ENCODE results near the gene NLGN1.

Gene NLGN1

DNA sequence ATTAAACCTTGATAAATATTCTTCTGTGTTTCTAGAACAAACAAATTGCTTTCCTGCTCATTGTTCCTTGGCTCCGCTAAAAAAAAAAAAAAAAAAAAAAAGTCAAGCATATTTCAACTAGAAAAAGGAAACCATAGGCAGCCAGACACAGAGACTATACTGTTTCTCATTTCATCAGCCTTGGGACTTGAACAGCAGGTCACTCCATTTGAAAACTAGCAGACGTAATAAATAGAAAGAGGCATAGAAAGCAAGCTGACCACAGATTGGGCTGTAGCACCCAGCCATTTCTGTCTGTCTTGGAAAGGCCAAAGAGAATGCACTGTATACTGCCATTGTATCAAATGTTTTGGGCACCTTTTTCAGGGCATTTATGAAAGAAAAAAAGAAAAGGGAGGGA is 697.1 kb downstream of the NLGN1 start:
- DNase-seq (ENCODE audit: low read depth in 2 of 2): no peak

DNA sequence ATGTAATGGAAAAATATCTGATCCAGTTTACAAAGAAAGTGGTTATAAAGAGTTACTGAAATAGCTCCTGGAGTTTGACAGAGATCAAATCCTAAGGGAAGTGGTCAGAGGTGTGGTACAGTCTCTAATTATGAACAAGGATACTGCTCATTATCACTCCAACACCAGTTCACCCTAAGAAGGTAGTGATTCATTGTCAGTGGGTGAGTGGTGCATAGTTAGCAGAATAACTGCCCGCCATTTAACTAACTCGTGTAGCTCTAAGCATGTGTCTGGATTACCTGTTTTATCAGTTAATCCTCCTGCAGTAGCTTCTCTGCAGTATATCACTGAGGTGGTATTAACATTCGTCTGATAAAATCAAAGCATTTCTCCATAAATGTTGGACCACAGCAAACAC is 700.1 kb downstream of the NLGN1 start:
- no peak for DNase-seq (ENCODE audit: low read depth in 2 of 2)

DNA sequence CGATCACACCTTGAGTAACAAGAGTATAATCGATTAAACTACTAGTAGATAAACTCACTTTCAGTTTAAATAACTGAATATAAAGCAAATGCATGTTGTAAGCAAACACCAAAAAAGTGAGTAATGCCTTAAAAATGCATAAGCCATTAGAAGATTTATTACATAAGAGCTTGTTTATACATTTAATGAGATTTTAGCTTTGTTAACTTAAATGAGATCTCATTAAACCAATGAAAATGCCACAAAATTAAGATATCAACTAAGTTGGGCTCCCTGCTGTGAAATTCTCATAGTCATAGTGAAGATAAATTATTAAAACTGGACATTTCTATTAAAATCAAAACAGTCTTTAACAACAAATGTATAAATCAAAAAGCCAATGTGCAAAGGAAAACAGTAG is 701.2 kb downstream of the NLGN1 start:
- DNase-seq (ENCODE audit: low read depth in 2 of 2): no peak

DNA sequence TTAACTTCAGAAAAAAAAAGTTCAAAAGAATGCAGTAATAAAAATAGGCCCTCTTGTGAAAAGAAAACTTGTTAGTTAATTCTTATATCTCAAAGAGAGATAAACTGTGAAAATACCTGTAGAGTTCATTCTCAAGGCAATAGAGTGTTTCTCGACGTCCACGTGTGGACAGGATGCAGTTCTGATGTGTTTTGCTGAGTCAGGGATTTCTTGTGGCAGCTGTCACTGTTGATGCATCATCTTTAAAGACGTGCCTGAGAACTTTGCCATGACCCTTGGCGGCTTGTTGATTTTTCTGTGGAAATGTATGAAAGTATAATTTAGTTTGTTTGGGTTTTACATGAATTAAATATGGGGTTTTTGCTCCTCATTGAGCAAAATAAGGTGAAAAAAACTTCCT is 702.2 kb downstream of the NLGN1 start:
- DNase-seq (ENCODE audit: low read depth in 2 of 2): no peak

DNA sequence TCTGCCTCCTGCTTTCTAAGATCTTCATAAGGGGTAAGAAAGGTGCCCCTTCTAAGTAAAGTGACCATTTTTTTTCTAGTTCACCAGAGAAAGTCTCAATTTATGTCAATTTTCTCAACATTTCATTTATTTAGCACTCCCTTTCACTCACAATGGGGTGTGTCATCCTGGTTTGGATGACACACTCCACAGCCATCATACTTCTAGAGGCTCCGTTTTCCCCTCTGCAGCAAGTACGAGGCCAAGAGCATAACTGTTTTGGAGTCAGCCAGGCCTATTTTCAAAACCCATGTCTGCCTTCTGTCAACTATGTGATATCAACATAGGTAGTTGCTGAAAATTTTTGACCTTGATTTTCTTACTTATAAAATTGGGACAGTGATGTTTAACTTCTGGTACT is 703.2 kb downstream of the NLGN1 start:
- no peak for DNase-seq (ENCODE audit: low read depth in 2 of 2)

DNA sequence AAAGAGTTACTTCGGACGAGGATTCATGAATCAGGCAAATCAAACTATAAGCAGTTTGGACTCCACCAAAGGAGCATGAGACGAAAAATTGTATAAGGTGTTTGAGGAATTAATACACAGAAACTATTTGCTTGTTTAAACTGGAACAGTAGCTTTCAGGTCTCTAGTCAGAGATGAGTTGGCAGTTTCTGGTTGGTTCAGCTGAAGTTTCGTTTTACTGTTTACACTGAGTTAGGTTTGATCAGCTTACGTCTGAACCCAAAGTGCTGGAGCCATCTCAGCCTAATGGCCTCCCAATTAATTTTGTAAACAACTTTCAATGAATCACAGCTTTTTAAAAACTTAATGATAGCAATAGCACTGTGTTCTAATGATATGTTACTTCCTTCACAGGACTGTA is 703.7 kb downstream of the NLGN1 start:
- no peak for DNase-seq (ENCODE audit: low read depth in 2 of 2)

DNA sequence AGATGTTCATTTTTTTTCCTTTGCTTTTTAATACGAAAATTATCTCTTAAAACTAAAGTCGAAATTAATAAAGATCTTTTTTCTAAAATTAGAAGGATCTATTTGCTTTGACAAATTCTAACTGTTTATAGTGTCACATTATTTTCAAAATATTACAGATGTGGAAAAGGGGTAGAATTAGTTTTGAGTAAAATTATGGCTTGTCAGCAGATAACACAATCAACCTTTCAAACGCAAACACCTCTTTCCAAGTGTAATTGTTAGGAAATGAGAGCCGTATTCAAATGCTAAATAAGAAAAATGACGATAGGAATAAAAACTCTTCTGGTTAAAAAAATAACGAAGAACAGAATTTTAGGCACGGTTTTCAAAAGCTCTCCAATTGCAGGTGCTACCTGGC is 704.7 kb downstream of the NLGN1 start:
- no peak for DNase-seq (ENCODE audit: low read depth in 2 of 2)

DNA sequence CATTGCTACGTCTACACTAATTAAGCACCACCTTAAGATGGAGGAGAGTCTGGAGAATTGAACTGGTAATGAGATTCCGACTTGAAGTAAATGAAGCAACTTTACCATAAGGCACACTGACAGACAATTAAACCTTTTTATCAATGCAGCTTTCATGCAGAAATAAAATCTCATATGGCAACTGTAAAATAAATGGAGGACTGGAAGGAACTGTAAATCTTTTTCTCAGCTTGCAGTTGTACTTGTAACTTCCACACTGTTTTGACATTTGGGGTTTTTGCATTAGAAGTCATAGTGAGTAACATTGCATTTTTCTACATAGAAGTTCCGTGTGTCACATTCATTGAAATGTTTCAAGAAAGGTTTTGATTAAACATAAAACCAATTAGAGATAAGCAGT is 705.3 kb downstream of the NLGN1 start:
- DNase-seq (ENCODE audit: low read depth in 2 of 2): no peak

DNA sequence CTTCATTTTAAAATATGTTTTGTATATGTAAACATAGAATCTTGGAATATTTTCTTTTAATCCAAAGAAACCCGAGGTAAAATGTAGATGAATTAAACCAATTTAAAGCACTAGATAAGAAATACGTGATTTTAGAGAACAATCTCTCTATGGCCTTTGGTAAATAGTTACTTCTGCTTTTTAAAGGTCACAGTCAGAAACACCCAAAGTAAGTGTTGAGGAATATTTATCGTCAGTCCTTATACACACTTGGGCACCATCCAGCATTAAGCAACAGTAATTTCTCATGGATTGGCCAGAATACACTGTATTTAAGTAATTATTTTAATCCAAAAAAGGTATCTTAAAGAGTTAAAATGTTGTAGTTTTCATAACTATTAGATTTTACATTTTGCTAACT is 713.2 kb downstream of the NLGN1 start:
- DNase-seq (ENCODE audit: low read depth in 2 of 2): no peak

DNA sequence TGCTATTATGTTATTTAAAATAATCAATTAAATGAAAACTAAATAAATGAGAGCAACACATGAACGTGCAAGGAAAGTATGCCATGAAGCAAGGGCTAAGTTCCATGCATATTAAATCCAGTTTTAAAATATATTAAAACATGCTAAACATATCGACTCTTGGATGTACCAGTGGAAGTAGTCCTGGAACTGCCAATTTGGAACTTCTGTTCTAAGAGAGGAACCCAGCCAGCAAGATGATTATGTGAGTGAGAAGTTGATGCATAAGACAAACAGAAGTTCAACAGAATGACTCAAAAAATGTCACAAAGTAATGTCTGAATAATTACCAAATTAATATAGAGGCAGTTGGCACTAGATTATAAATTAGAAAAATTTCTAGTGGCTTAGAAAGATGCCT is 714.2 kb downstream of the NLGN1 start:
- DNase-seq (ENCODE audit: low read depth in 2 of 2): no peak

DNA sequence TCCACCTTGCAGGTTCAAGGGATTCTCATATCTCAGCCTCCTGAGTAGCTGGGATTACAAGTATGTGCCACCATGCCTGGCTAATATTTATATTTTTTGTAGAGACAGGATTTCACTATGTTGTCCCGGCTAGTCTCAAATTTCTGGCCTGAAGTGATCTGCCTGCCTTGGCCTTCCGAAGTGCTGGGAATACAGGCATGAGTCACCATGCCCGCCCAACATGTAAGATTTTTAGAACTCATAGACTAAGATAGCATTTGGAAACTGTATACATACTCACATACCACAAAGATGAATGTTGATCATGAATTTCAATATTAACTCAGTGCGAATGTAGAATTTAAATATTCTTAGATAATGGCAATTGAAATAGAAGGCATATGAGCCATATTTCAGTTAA is 718.9 kb downstream of the NLGN1 start:
- no peak for DNase-seq (ENCODE audit: low read depth in 2 of 2)

DNA sequence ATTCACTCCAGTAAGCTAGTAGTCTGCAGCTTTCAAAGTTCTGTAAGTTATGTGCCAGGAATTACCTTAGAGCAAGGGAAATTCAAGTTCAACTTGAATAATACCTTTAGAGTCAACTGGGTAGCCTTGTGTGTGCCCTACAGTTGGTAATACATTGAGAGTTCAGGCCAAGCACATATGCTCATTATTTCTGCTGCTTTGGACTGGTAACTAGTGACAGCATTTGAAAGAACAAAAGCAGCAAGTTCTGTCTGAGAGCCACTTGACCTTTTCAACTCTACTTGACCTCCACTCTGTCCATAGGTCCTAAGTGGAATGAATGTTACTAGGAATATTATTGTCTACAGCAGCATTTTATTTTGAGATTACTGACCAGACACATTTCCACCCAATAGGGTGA is 723.5 kb downstream of the NLGN1 start:
- no peak for DNase-seq (ENCODE audit: low read depth in 2 of 2)

DNA sequence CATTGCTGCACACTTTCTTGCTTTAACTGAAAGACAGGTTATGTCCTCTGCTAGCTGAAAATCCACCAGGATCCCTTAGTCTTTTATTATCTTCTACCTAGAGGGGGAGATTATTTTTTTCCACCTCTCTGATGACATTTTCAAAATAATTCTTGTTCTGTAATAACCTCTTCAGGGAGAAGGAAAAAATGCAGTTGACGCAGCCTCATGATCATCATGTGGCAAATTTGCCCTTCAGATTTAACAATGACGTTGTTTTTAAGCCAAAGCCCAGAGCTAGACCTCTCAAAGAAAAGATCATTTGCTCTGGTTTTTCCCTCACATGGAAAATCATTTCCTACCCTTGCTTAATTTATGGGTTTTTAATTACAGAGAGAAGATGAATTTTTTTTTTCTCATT is 724.9 kb downstream of the NLGN1 start:
- no peak for DNase-seq (ENCODE audit: low read depth in 2 of 2)

DNA sequence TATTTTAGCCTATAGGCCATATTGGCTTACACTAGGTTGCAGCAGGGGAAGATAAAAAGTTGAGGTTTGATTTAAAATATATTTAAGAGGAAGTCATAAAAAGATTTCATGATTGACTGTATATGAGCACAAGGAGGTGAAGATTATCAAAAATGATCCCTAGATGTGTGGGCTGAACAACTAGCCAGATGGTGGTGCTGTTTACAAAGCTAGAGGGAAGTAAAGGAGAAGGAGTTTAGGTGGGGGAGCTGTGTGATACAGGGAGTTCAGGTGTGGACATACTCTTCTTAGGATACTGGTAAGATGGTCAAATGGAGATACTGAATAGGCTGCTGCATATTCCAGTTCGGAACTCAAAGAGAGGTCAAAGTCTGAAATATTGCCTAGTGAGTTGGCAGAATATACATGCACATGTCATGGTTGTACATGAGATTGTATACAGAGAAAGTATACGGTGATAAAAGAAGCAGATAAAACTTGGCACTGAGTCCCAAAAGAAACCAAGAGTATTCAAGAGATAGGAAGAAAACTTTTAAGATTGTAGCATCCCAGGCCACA is 727.8 kb downstream of the NLGN1 start:
- no peak for DNase-seq (ENCODE audit: low read depth in 2 of 2)

DNA sequence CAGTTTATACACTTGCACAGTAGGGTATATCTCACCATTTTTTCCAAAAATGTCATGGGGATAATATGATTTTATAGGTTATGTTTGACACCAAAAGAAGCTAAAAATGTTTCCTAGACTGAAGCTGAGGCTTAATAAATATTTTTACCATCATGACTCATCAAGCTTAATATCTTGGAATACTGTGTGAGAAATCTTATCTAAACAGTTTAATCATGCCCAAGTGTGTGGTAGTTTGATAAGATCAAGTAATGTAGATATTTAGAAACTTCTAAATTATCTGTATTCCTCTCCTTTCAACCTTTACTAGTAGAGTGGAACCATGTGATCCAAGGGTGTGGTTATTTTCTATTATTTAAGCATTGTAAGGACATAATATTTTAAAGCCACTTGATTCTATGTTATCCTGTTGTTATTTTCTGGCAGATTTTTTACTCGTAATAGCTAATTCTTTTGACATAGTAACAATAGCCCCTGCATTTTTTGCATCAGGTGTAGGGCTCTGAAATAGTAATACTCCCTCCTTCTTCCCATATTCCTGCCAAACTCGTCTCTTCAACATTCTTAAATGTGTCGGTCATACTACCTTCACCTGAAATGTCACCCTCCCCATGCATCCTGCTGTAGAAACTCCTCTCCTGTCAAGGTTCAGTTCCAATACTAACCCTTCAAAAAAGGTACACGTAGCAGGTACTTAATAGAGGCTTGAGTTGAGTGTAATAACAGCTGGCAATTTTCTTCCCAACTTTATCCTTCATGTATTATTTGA is 729.6 kb downstream of the NLGN1 start:
- DNase-seq (ENCODE audit: low read depth in 2 of 2): no peak

DNA sequence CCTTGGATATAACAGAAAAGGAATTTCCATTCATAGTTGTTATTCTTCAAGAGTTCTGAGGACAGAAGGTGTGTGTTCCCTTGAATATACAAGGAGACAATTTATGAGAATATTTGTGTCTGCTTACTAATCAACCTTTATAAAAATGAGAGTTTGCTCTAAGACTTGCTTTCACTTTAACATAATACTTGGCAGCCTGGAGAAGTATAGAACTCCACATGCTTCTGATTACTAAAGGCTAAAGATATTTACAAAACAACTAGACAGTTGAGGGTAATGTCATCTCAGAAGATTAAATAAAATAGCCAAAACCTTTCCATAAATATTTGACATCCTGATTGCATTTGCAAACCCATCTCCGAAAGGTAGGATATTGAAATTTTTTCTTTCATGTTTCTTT is 734.5 kb downstream of the NLGN1 start:
- no peak for DNase-seq (ENCODE audit: low read depth in 2 of 2)

DNA sequence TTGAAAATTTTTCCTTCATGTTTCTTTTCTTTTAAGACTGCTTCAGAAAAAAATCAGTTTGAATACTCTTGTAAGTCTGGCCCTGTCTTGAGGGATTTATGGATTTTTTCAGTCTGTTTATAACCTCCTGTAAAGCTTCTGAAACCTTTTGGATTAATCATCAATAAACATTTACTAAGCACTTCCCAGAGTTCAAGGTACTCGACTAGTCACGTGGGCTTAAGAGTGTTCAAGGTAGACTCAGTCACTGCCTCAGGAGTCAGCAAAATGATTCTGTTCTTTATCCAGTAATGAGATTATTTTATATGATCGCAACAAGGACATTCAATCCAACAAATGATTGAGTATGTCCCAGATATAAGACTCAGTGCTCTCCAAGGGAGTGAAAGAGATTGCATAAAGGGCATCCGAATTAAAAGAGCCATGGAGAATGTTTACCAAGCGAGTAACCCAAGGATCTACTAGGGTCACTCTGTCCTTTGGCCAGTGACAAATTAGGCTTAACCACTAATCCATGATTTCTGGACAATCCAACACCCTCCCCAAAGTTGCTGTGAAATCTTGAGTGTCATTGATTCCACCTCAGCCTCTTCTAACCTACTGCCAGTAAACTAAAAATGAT is 735.0 kb downstream of the NLGN1 start:
- no peak for DNase-seq (ENCODE audit: low read depth in 2 of 2)

DNA sequence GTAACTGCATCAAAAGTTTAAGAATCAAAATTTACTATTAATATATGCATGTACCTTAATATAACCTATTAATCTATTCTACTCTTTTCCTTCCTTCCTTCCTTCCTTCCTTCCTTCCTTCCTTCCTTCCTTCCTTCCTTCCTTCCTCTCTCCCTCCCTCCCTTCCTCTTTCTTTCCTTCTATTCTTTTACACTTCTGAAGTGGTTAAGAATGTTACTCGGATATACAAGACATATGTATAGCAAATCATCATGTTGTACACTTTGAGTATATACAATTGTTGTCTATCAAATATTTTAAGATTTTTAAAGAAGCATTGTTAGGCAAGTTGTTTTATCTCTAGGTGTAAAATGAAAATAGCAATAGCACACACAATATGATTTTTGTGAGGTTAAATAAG is 748.5 kb downstream of the NLGN1 start:
- no peak for DNase-seq (ENCODE audit: low read depth in 2 of 2)

DNA sequence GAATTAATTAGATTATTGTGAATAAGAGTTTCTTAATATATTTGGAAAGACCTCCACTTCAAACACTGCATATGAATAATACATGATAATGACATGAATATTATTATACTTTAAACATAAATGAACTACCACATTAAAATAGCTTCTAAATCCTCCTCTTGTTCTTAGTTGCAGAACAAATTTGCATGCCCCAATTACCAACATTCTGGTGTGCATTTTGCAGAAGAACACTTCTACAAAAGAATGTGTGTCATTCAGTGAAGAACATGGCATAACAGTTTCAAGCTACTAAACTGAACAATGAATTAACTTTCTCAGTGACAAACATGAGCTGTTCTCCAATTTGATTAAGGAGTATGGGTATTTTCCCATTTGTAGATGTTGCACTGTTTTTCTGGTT is 750.3 kb downstream of the NLGN1 start:
- DNase-seq (ENCODE audit: low read depth in 2 of 2): no peak

DNA sequence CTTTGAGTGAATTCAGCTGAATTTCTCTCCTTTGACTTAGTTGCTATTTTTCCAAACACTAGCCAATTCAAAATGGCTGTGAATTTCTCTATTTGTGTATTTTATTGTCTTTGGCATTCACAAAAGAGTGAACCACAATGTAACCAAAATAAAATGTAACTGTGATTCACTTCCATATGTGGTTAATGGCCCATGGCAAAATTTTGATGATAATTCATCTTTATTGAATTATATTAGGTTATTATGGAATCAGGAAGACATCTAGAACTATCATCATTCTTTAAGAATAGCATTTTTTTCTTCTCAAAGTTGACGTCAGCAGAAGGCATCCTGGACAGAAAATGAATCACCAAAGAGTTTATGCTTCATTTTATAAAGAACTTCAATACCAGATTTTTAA is 756.3 kb downstream of the NLGN1 start:
- no peak for DNase-seq (ENCODE audit: low read depth in 2 of 2)

DNA sequence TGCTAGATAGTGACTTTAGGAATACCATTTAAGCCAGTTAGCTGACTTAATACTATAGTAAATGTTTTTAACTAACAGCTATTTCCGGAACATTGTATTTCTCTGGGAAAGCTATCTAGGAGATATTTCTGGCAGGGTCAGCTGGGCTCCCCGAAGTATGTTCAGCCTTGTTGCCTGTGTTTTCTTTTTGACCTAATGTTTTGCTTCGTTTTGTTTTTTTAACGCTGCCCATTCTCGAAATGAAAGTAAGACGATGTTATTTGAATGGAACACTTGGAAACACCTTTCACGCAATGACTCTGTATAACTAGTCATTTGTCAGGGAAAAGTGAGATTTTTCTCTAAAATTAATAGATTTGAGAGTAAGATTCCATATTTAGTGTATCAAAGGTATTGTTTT is 758.7 kb downstream of the NLGN1 start:
- DNase-seq (ENCODE audit: low read depth in 2 of 2): no peak

DNA sequence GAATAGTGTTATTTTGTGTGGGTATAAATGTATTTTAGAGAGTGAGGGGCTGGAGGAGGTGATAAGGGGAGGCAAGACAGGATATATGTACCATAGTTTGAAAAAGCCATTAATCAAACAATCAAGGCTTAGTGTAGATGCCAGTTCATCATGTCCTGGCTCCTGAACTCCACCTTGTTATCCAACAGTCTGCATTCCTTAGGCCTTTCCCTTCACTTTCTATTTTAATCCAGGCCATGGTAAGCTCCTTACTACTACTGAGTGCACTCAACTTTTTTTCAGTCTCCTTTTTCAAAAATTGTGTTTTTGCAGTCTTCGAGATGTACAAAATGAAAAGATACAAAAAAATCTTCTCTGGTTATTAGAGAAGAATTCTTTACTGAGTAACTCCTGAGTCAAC is 761.1 kb downstream of the NLGN1 start:
- DNase-seq (ENCODE audit: low read depth in 2 of 2): no peak

DNA sequence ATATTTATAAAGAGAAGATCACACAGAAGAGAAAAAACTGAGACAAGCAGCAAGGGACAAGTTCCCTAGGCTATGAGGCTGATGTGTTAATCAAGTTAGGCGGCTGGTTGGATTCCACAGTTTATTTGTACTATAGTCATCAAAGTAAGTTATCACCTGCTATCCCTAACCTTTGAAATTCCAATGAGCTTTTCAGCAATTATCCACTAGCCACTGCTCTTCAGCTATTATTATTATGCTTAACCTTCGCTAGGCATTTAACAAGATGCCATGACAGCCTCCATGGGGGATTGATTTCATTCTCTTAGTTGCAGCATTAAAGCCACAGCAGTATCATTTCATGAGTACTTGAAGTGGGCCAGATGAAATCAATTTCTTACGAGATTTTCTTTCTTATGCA is 762.1 kb downstream of the NLGN1 start:
- DNase-seq (ENCODE audit: low read depth in 2 of 2): no peak

DNA sequence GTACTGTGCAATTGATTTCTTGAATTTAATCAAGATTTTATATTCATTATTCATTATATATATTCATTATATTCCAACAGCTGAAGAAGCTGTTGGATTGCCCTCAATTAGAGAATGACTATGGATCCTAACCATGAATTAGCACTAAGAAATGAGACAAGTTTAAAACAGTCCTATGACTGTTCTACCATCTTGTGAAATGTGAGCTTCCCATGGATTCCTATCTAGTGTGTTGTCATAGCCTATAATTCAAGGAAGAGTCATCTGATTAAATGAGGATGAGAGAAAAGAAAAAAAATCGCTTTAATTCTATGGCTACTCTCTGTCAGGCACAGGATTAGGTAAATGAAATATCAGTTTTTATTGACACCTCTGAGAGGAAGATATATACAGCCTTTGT is 765.0 kb downstream of the NLGN1 start:
- no peak for DNase-seq (ENCODE audit: low read depth in 2 of 2)

Measured in stimulated activated CD8-positive, alpha-beta memory T cell treated with anti-CD3 and anti-CD28 coated beads, Interleukin-7, amount 100 ng/mL, for 4 hours (primary cell).